NCI-H460 (cell line): ENCODE results near the gene LAIR2. TPM values are rescaled to one million over a fixed set of nuclear protein-coding genes. Genes with fewer than 3 reads are reported as not detected.

Experiments
- DNase-seq: peaks from one replicate; pipeline ENCODE4 v3.0.0-alpha.2; 2016; ENCODE audit warnings: low read depth; ENCODE audit errors: extremely low read depth
- polyA plus RNA-seq: library from polyadenylated mRNA; depleted of rRNA; stranded (reverse); fragments of >200 nt; gene quantifications from 2 replicates; pipeline ENCODE4 v1.2.3, GENCODE V29; 2014; cell fraction: nucleus; rRNA removed
- total RNA-seq: library from RNA; depleted of rRNA; stranded (reverse); fragments of >200 nt; shearing (Covaris generic); gene quantifications from 2 replicates; pipeline ENCODE4 v1.2.3, GENCODE V29; 2014; rRNA removed

The LAIR2 gene
- total RNA-seq: not detected in 2 replicates
- polyA plus RNA-seq: not detected in 2 replicates

- DNase-seq: no peak
Measured at GRCh38 chr19:54502518-54503048, at the start of gene LAIR2. Gene LAIR2, plus strand, starts transcription at chr19:54502831. Its CDS starts 88 bp downstream, at chr19:54502919.

- DNase-seq: no peak
Measured at GRCh38 chr19:54453921-54454780, 48.5 kb upstream of the LAIR2 start.

- no peak for DNase-seq
Measured at GRCh38 chr19:54454781-54455675, 47.6 kb upstream of the LAIR2 start.

- DNase-seq: no peak
Measured at GRCh38 chr19:54455786-54456422, 46.7 kb upstream of the LAIR2 start.

GRCh38 chr19:54456423-54457373, 45.9 kb upstream of the LAIR2 start:
- no peak for DNase-seq

GRCh38 chr19:54457773-54458647, 44.6 kb upstream of the LAIR2 start:
- no peak for DNase-seq

- no peak for DNase-seq
Measured at GRCh38 chr19:54458648-54459281, 43.9 kb upstream of the LAIR2 start.

- no peak for DNase-seq
Measured at GRCh38 chr19:54459282-54460229, 43.1 kb upstream of the LAIR2 start.

- no peak for DNase-seq
Measured at GRCh38 chr19:54460230-54461005, 42.2 kb upstream of the LAIR2 start.

- DNase-seq: no peak
Measured at GRCh38 chr19:54461210-54461609, 41.4 kb upstream of the LAIR2 start.

- DNase-seq: no peak
Measured at GRCh38 chr19:54461613-54462012, 41.0 kb upstream of the LAIR2 start.

GRCh38 chr19:54462047-54462654, 40.5 kb upstream of the LAIR2 start:
- no peak for DNase-seq

- DNase-seq: peak; percentile 55
Measured at GRCh38 chr19:54462655-54463530, 39.7 kb upstream of the LAIR2 start.

GRCh38 chr19:54463531-54464043, 39.0 kb upstream of the LAIR2 start, which contains the start of gene LENG9:
Gene LENG9, minus strand, starts transcription at chr19:54463778. Its CDS starts 252 bp downstream, at chr19:54463526.
- peak; percentile 98 for DNase-seq
